Stimulated activated CD8-positive, alpha-beta memory T cell treated with anti-CD3 and anti-CD28 coated beads, Interleukin-2, amount 100 ng/mL, for 1 hour (primary cell): Measurements from ENCODE around the gene TLDC2.
"Not testable (repeated sequence)": the region's sequence is repeated elsewhere in the genome, so short reads cannot be mapped to it uniquely, and the experiment has no call there.

Source experiments
- DNase-seq, 2 donors: peaks; one replicate each; pipeline ENCODE4 v3.0.0-alpha.2; 2020; ENCODE audit warnings: low read depth in 2 of 2

Gene TLDC2

DNA sequence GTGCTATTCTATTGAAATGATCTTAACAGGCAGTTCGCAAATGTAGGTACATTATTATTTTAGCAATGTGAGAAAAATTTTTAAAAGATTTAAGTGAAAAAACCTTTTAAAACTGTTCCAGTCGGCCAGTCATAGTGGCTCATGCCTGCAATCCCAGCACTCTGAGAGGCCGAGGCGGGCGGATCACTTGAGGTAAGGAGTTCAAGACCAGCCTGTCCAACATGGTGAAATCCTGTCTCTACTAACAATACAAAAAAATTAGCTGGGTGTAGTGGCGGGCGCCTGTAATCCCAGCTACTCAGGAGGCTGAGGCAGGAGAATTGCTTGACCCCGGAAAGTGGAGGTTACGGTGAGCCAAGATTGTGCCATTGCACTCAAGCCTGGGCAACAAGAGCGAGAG, 29.6 kb downstream of the TLDC2 start:
- DNase-seq, result not testable (repeated sequence)

- not testable (repeated sequence) for DNase-seq
Observed at GRCh38 chr20:36906086-36906485, 30.1 kb downstream of the TLDC2 start.

GRCh38 chr20:36908603-36909002, 32.7 kb downstream of the TLDC2 start:
- no peak for DNase-seq

DNA sequence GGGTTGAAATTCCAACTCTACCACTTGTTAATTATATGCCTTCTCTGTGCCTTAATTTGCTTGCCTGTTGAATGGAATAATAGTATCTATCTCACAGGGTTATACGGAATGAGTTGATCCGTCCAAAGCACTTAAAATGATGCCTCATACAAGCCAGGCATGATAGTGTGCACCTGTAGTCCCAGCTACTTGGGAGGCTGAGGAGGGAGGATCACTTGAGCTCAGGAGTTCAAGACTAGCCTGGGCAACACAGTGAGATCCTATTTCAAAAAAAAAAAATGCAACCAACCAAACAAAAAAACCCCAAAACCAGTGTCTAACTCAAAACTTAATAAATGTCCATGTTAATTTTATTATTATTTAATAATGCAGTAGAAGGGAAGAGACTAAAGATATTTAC, 40.3 kb downstream of the TLDC2 start:
- no peak for DNase-seq

GRCh38 chr20:36917240-36917639, 41.3 kb downstream of the TLDC2 start:
- DNase-seq, result no peak

- no peak for DNase-seq
Observed at GRCh38 chr20:36917943-36918342, 42.0 kb downstream of the TLDC2 start.

- DNase-seq, result no peak
Observed at GRCh38 chr20:36919715-36920333, 43.9 kb downstream of the TLDC2 start.

GRCh38 chr20:36920334-36920730, 44.4 kb downstream of the TLDC2 start:
- no peak for DNase-seq

DNA sequence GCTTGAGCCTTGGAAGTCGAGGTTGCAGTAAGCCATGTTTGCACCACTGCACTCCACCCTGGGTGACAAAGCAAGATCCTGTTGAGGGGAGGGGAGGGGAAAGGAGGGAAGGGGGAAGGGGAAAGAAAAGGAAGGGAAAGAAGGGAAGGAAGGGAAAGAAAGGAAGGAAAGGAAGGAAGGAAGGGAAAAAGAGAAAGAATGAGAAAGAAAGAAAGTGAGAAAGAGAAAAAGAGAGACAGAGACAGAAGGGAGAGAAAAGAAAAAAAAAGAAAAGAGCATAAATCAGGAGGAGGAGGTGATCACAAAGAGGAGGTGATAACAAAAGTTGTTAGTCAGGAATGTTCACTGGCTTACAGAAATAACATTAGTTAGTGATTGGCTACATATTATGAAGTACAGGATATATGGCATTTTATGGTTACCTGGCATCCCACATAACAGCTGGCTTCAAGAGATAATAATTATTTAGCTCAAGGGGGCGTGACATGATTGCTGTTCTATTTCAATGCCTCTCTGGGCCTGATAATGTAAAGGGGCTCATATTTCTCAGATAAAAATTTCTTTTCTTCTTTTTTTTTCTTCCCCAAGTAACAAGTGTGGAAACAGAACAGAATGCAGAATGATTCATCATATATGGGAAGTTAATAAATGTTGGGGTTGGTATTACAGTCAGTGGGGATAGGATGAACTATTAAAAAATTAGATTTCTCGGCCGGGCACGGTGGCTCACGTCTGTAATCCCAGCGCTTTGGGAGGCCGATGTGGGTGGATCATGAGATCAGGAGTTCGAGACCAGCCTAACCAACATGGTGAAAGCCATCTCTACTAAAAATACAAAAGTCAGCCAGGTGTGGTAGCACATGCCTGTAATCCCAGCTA, 48.5 kb downstream of the TLDC2 start:
- DNase-seq, result no peak

DNA sequence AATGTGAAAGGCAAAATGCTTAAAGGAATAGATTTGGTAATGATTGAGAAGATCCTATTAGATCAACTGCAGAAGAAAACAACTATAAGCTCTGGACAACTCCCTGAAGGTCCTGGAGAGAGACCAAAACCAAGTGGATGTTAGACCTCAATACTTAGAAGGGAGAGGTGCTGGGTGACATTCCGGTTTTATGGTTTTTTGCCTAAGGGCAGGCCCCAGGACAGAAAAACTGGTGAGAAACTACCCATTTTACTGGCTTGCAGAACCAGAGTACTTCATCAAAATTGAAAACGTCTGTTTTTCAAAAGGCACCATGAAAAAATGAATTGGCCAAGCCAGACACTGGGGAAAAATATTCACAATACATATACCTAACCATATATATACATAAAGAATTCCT, 49.3 kb downstream of the TLDC2 start:
- DNase-seq, result no peak

DNA sequence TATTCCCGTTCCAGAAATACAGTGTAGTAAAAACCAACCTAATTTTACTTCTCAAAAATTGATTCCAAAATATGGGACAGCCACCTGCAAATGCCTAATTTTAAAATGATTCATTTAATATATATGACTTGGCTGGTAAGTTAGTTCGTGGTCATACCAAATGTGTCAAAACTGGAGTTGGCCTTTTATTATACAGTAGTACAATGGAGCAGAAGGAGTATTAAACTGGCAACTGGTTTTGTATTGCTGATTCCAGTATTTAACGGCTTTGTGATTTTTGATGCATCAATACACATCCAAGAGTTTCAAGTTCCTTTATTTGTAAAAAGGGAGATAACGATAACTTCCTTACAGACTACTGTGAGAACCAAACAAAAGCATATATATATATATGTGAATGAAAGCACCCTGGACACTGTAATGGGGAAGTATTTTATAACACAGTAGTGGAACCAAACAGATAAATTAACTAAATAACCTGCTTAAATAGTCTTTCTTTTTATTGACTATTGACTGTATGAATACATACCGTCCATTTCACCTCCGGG, 50.8 kb downstream of the TLDC2 start:
- no peak for DNase-seq

DNA sequence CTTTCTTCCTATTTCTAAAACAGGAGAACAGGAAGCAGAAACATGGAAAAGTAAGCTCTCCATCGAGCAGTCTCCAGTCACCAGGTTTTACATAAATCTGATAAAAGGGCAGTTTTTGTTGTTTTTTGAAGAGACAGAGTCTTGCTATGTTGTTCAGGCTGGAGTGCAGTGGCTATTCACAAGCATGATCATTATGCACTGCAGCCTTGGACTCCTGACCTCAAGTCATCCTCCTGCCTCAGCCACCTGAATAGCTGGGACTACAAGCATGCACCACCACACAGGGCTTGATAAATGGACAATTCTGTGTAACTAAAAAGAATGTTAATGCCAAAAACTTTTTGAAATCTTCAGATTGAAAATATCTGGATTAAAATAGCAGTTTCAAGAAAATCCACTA, 51.8 kb downstream of the TLDC2 start:
- no peak for DNase-seq

- DNase-seq, result no peak
Observed at GRCh38 chr20:36929290-36929689, 53.4 kb downstream of the TLDC2 start.

DNA sequence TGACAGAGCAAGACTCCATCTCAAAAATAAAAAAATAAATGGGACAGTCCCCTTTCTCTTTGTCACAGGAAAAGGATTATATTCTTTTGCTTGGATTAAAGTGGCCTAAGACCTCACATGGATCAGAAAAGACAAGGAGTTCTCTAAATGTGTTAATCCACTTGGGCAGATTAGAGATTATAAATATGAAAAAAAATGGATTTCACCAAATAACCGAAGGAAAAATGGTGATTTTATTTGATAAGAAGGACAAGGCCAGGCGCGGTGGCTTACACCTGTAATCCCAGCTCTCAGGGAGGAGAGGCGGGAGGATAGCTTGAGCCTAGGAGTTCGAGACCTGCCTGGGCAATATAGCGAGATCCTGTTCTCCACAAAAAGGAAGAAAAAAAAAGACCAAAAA, 53.8 kb downstream of the TLDC2 start:
- DNase-seq, result no peak

DNA sequence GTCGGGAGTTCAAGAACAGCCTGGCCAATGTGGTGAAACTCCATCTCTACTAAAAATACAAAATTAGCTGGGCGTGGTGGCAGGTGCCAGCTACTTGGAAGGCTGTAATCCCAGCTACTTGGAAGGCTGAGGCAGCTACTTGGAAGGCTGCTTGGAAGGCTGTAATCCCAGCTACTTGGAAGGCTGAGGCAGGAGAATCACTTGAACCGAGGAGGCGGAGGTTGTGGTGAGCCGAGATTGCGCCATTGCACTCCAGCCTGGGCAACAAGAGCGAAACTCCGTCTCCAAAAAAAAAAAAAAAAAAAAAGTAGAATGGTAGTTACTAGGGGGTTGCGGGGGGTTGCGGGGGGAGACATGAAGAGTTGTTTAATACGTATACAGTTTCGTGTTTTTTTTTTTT, 56.1 kb downstream of the TLDC2 start:
- not testable (repeated sequence) for DNase-seq

DNA sequence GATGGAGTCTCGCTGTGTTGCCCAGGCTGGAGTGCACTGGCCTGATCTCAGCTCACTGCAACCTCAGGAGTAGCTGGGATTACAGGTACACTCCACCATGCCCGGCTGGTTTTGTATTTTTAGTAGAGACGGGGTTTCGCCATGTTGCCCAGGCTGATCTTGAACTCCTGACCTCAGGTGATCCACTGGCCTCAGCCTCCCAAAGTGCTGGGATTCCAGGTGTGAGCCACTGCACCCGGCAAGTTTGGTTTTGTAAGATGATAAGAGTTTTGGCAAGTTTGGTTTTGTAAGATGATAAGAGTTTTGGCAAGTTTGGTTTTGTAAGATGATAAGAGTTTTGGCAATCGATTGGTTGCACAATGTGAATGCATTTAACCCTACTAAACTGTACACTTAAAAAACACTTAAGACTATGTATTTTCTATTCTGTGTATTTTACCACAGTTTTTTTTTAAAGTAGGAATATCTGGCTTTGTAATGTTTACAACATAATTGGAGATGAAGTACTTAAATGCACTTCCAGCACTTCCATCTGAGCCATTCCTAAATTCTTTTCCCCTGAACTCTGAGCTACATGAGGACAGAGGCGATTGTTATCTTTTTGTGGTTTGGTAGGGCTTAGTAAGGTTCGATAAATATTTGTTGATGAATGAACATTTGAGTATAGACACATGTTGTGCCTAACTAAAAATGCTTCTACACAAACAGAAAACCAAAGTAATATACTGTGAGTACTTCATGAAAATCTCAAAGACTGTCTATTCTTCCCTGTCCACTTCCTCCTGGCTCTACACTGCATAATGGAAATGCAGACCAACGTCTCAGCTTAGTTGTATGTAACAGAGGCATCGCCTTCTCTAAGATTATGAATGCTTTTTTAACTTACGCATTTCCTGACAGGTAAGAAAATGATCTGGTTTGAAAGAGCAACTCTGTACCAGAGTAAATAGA, 56.8 kb downstream of the TLDC2 start:
- DNase-seq, result no peak

- not testable (repeated sequence) for DNase-seq
Observed at GRCh38 chr20:36933571-36933970, 57.6 kb downstream of the TLDC2 start.

DNA sequence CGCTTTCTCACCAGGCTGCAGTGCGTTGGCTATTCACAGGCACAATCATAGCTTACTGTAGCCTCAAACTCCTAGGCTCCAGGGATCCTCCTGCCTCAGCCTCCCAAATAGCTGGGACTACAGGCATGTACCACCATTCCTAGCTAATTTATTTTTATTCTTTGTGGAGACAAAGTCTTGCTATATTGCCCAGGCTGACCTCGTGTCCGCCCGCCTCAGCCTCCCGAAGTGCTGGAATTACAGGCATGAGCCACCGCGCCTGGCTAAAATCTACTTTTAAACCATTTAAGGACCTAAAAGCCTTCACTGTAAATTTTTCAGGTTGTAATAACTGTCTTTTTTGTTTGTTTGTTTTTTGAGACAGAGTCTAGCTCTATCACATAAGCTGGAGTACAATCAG, 60.4 kb downstream of the TLDC2 start:
- DNase-seq, result no peak

GRCh38 chr20:36936761-36937401, 60.9 kb downstream of the TLDC2 start:
- DNase-seq, result not testable (repeated sequence)

GRCh38 chr20:36937402-36937770, 61.4 kb downstream of the TLDC2 start:
- DNase-seq, result no peak

GRCh38 chr20:36941401-36941835, 65.5 kb downstream of the TLDC2 start:
- no peak for DNase-seq
